Measurements from ENCODE around the gene ADGRG3. TPM values are rescaled to one million over a fixed set of nuclear protein-coding genes. Genes with fewer than 3 reads are reported as not detected.

The ADGRG3 gene
- total and polyA plus RNA-seq, 2 experiments from 2014 or later: not detected

GRCh38 chr16:57683636-57684545 lies 15.8 kb downstream of the ADGRG3 start:
- Mint-ChIP-seq H3K4me3 (no peak overlapping the region), H3K36me3 (ENCODE audit: low read depth) (no peaks in the 10 kb centered on the region), H3K27me3 (ENCODE audit: insufficient read depth, low read depth, poor library complexity) (peaks cover 5% of the 10 kb centered on the region), H3K27ac (no peak overlapping the region), H3K4me1 (peaks cover 13% of the 10 kb centered on the region; the same call in 2 of the 3 replicates), H3K9me3 (no peaks in the 10 kb centered on the region)
- no peaks in the 10 kb centered on the region for H3K9me2 ChIP-seq (ENCODE audit: insufficient read depth)
- no peak overlapping the region for H2AFZ ChIP-seq
- H3K4me1 ChIP-seq (ENCODE audit: insufficient read depth): no peaks in the 10 kb centered on the region
- no peaks in the 10 kb centered on the region for H4K20me1 ChIP-seq (replicated peaks; ENCODE audit: insufficient read depth)
- no peak overlapping the region for H3K27ac ChIP-seq (ENCODE audit: low read depth)
- H3K36me3 ChIP-seq (ENCODE audit: insufficient read depth): no peaks in the 10 kb centered on the region
- no peaks in the 10 kb centered on the region for H3K27me3 ChIP-seq (ENCODE audit: insufficient read depth)
- DNase-seq (ENCODE audit: low spot score) (no peak), ATAC-seq (no peak)
- H3K79me2 ChIP-seq (replicated peaks; ENCODE audit: insufficient read depth): no peaks in the 10 kb centered on the region
- H3K4me2 ChIP-seq: no peak overlapping the region
- H3F3A ChIP-seq (replicated peaks; ENCODE audit: low read depth): no peaks in the 10 kb centered on the region
- no peak overlapping the region for H3K4me3 ChIP-seq
- TF ChIP-seq REST (IDR thresholded peaks at IDR 0.05; ENCODE audit: unreplicated experiment) (no peak), CTCF (conservative IDR thresholded peaks at IDR 0.05; ENCODE audit: low read depth in 2 of 2) (no peak), POLR2AphosphoS5 (IDR thresholded peaks at IDR 0.05; ENCODE audit: low read depth) (no peak), JUNB (IDR thresholded peaks at IDR 0.05; ENCODE audit: unreplicated experiment) (no peak), ZNF462 (CRISPR knock-in tag; IDR thresholded peaks at IDR 0.05) (no peak)

Measured in GM23338 (cell line).